ACC112 (cell line): ENCODE results near the gene GJA4.

Experiments used
- H2AFZ ChIP-seq: fragments of 200-600 bp; sonication (generic); one replicate; pipeline ENCODE4 v1.6.0; 2017; ENCODE audit warnings: antibody characterized with exemption, low read length; ENCODE audit not compliant: unreplicated experiment
- H3K27ac ChIP-seq: fragments of 200-600 bp; sonication (generic); 2 replicates; pipeline ENCODE4 v1.5.1; 2014; ENCODE audit warnings: low read depth, mild to moderate bottlenecking, antibody characterized with exemption, low read length, moderate library complexity
- H3K27me3 ChIP-seq: fragments of 200-600 bp; sonication (generic); 2 replicates; pipeline ENCODE4 v1.6.1; 2014; ENCODE audit warnings: mild to moderate bottlenecking, antibody characterized with exemption, low read length, moderate library complexity, mixed read lengths; ENCODE audit not compliant: insufficient read depth
- H3K36me3 ChIP-seq: fragments of 200-600 bp; sonication (generic); 2 replicates; pipeline ENCODE4 v1.6.1; 2016; ENCODE audit warnings: mild to moderate bottlenecking, antibody characterized with exemption, low read length, moderate library complexity, mixed read lengths; ENCODE audit not compliant: insufficient read depth
- H3K4me1 ChIP-seq: fragments of 200-600 bp; sonication (generic); one replicate; pipeline ENCODE4 v1.6.1; 2016; ENCODE audit warnings: low read length, mixed read lengths; ENCODE audit not compliant: insufficient read depth, unreplicated experiment, control insufficient read depth
- H3K4me3 ChIP-seq: fragments of 200-600 bp; sonication (generic); 2 replicates; pipeline ENCODE4 v1.5.1; 2014; ENCODE audit warnings: mild to moderate bottlenecking, low read depth, low read length
- H3K79me2 ChIP-seq: fragments of 200-600 bp; sonication (generic); one replicate; pipeline ENCODE4 v1.6.0; 2016; ENCODE audit warnings: low read length; ENCODE audit not compliant: control insufficient read depth, unreplicated experiment, insufficient read depth

GJA4 gene

GRCh38 chr1:34792868-34793727 lies at the start of gene GJA4:
Gene GJA4, plus strand, starts transcription at chr1:34792999. Its CDS starts 1,215 bp downstream, at chr1:34794214.
- H2AFZ ChIP-seq = no peak within 1 kb of the TSS
- H3K36me3 ChIP-seq = no peaks in the 10 kb centered on the region
- H3K4me1 ChIP-seq = peaks cover 2% of the 10 kb centered on the region
- peaks cover 23% of the 10 kb centered on the region for H3K27me3 ChIP-seq
- no peak within 1 kb of the TSS for H3K4me3 ChIP-seq
- H3K79me2 ChIP-seq = no peaks in the 10 kb centered on the region
- no peak within 1 kb of the TSS for H3K27ac ChIP-seq

GRCh38 chr1:34743775-34744174 lies 49.0 kb upstream of the GJA4 start:
- Histone ChIP-seq H3K4me1 (no peaks in the 10 kb centered on the region), H3K79me2 (no peaks in the 10 kb centered on the region), H3K4me3 (no peak overlapping the region), H2AFZ (no peak overlapping the region), H3K27ac (no peak overlapping the region), H3K27me3 (peaks cover 9% of the 10 kb centered on the region), H3K36me3 (no peaks in the 10 kb centered on the region)

GRCh38 chr1:34744851-34745250 lies 47.9 kb upstream of the GJA4 start:
- no peak overlapping the region for H3K27ac ChIP-seq
- no peaks in the 10 kb centered on the region for H3K79me2 ChIP-seq
- H2AFZ ChIP-seq = no peak overlapping the region
- H3K36me3 ChIP-seq = no peaks in the 10 kb centered on the region
- H3K4me3 ChIP-seq = no peak overlapping the region
- H3K4me1 ChIP-seq = no peaks in the 10 kb centered on the region
- peaks cover 9% of the 10 kb centered on the region for H3K27me3 ChIP-seq

- no peaks in the 10 kb centered on the region for H3K79me2 ChIP-seq
- H3K27me3 ChIP-seq = peaks cover 9% of the 10 kb centered on the region
- no peak overlapping the region for H3K27ac ChIP-seq
- H3K36me3 ChIP-seq = no peaks in the 10 kb centered on the region
- no peak overlapping the region for H2AFZ ChIP-seq
- no peak overlapping the region for H3K4me3 ChIP-seq
- no peaks in the 10 kb centered on the region for H3K4me1 ChIP-seq
These were observed 47.1 kb upstream of the GJA4 start for GRCh38 chr1:34745666-34746065.

GRCh38 chr1:34746101-34746500 lies 46.7 kb upstream of the GJA4 start:
- H3K4me1 ChIP-seq = no peaks in the 10 kb centered on the region
- H2AFZ ChIP-seq = no peak overlapping the region
- no peak overlapping the region for H3K27ac ChIP-seq
- no peak overlapping the region for H3K4me3 ChIP-seq
- H3K36me3 ChIP-seq = no peaks in the 10 kb centered on the region
- peaks cover 9% of the 10 kb centered on the region for H3K27me3 ChIP-seq
- no peaks in the 10 kb centered on the region for H3K79me2 ChIP-seq

- no peaks in the 10 kb centered on the region for H3K36me3 ChIP-seq
- H3K4me1 ChIP-seq = no peaks in the 10 kb centered on the region
- peaks cover 9% of the 10 kb centered on the region for H3K27me3 ChIP-seq
- H3K79me2 ChIP-seq = no peaks in the 10 kb centered on the region
- H3K27ac ChIP-seq = no peak overlapping the region
- H2AFZ ChIP-seq = no peak overlapping the region
- no peak overlapping the region for H3K4me3 ChIP-seq
These were observed 45.8 kb upstream of the GJA4 start for GRCh38 chr1:34746785-34747637.

- Histone ChIP-seq H2AFZ (no peak overlapping the region), H3K4me3 (no peak overlapping the region), H3K4me1 (no peaks in the 10 kb centered on the region), H3K27ac (no peak overlapping the region), H3K79me2 (no peaks in the 10 kb centered on the region), H3K27me3 (peaks cover 9% of the 10 kb centered on the region), H3K36me3 (no peaks in the 10 kb centered on the region)
These were observed 45.2 kb upstream of the GJA4 start for GRCh38 chr1:34747638-34747941.

GRCh38 chr1:34749992-34750391 lies 42.8 kb upstream of the GJA4 start:
- H2AFZ ChIP-seq = no peak overlapping the region
- H3K4me1 ChIP-seq = no peaks in the 10 kb centered on the region
- no peaks in the 10 kb centered on the region for H3K36me3 ChIP-seq
- peaks cover 9% of the 10 kb centered on the region for H3K27me3 ChIP-seq
- no peak overlapping the region for H3K4me3 ChIP-seq
- no peaks in the 10 kb centered on the region for H3K79me2 ChIP-seq
- no peak overlapping the region for H3K27ac ChIP-seq

- Histone ChIP-seq H2AFZ (no peak overlapping the region), H3K79me2 (no peaks in the 10 kb centered on the region), H3K27me3 (peaks cover 7% of the 10 kb centered on the region), H3K4me3 (no peak overlapping the region), H3K27ac (no peak overlapping the region), H3K36me3 (no peaks in the 10 kb centered on the region), H3K4me1 (no peaks in the 10 kb centered on the region)
These were observed 42.2 kb upstream of the GJA4 start for GRCh38 chr1:34750610-34751009.

- no peaks in the 10 kb centered on the region for H3K36me3 ChIP-seq
- no peaks in the 10 kb centered on the region for H3K4me1 ChIP-seq
- H2AFZ ChIP-seq = no peak overlapping the region
- H3K27me3 ChIP-seq = peaks cover 2% of the 10 kb centered on the region; the same call in 1 of the 2 replicates
- no peak overlapping the region for H3K4me3 ChIP-seq
- H3K79me2 ChIP-seq = no peaks in the 10 kb centered on the region
- no peak overlapping the region for H3K27ac ChIP-seq
These were observed 39.6 kb upstream of the GJA4 start for GRCh38 chr1:34753163-34753562.
